GM21529 (cell line): Measurements from ENCODE around the gene ASCL2.

Experiments
- ATAC-seq: cut with Tn5 transposase; IDR thresholded peaks from one replicate; pipeline ENCODE4 v1.9.1; 2021; ENCODE audit not compliant: unreplicated experiment

ASCL2 gene

GRCh38 chr11:2270322-2271076 is at the start of gene ASCL2:
ASCL2 (minus strand) TSS chr11:2270588; CDS start chr11:2270332, 256 bp downstream.
- no peak for ATAC-seq

GRCh38 chr11:2319791-2320472 is 49.5 kb upstream of the ASCL2 start:
- no peak for ATAC-seq

GRCh38 chr11:2318707-2319106 is 48.3 kb upstream of the ASCL2 start:
- ATAC-seq: no peak

- ATAC-seq: no peak
These were observed 47.7 kb upstream of the ASCL2 start for GRCh38 chr11:2318123-2318522.

GRCh38 chr11:2317354-2318050 is 47.1 kb upstream of the ASCL2 start:
- no peak for ATAC-seq

- no peak for ATAC-seq
These were observed 46.5 kb upstream of the ASCL2 start for GRCh38 chr11:2316963-2317244.

- ATAC-seq: no peak
These were observed 46.0 kb upstream of the ASCL2 start for GRCh38 chr11:2316169-2316962.

GRCh38 chr11:2315395-2316168 is 45.2 kb upstream of the ASCL2 start:
- no peak for ATAC-seq

GRCh38 chr11:2314525-2315394 is 44.4 kb upstream of the ASCL2 start:
- ATAC-seq: no peak

GRCh38 chr11:2314136-2314524 is 43.7 kb upstream of the ASCL2 start:
- no peak for ATAC-seq

- no peak for ATAC-seq
These were observed 42.9 kb upstream of the ASCL2 start for GRCh38 chr11:2313051-2313951.

- no peak for ATAC-seq
These were observed 42.0 kb upstream of the ASCL2 start for GRCh38 chr11:2312232-2313042.

GRCh38 chr11:2311353-2312133 is 41.2 kb upstream of the ASCL2 start:
- ATAC-seq: no peak

- ATAC-seq: no peak
These were observed 40.5 kb upstream of the ASCL2 start for GRCh38 chr11:2310786-2311352.

GRCh38 chr11:2310073-2310785 is 39.8 kb upstream of the ASCL2 start:
- ATAC-seq: no peak
